HG02970 (cell line): ENCODE measurements around the gene FAM222A.

ENCODE experiments used
- ATAC-seq: cut with Tn5 transposase; IDR thresholded peaks from one replicate; pipeline ENCODE4 v1.9.1; 2021; ENCODE audit warnings: mild to moderate bottlenecking, moderate library complexity, moderate number of reproducible peaks; ENCODE audit not compliant: unreplicated experiment, low FRiP score

The FAM222A gene

GRCh38 chr12:109770104-109770860 is 56.7 kb downstream of the FAM222A start:
- no peak for ATAC-seq

- no peak for ATAC-seq
Observed at GRCh38 chr12:109770861-109771670, 57.4 kb downstream of the FAM222A start.

- ATAC-seq: no peak
Observed at GRCh38 chr12:109771746-109772621, 58.4 kb downstream of the FAM222A start.

- ATAC-seq: no peak
Observed at GRCh38 chr12:109772622-109773321, 59.1 kb downstream of the FAM222A start.

GRCh38 chr12:109773384-109774011 is 59.9 kb downstream of the FAM222A start:
- no peak for ATAC-seq

- ATAC-seq: no peak
Observed at GRCh38 chr12:109775172-109775881, 61.7 kb downstream of the FAM222A start.

- ATAC-seq: no peak
Observed at GRCh38 chr12:109776624-109777023, 63.0 kb downstream of the FAM222A start.

- no peak for ATAC-seq
Observed at GRCh38 chr12:109777544-109777943, 63.9 kb downstream of the FAM222A start.

GRCh38 chr12:109778684-109779083 is 65.1 kb downstream of the FAM222A start:
- ATAC-seq: no peak

GRCh38 chr12:109779382-109779781 is 65.8 kb downstream of the FAM222A start:
- ATAC-seq: no peak

- ATAC-seq: no peak
Observed at GRCh38 chr12:109781668-109782325, 68.2 kb downstream of the FAM222A start.

GRCh38 chr12:109782326-109782703 is 68.7 kb downstream of the FAM222A start:
- ATAC-seq: no peak

GRCh38 chr12:109783135-109783964 is 69.7 kb downstream of the FAM222A start:
- no peak for ATAC-seq

GRCh38 chr12:109783965-109784244 is 70.3 kb downstream of the FAM222A start:
- ATAC-seq: no peak

GRCh38 chr12:109785854-109786253 is 72.2 kb downstream of the FAM222A start:
- ATAC-seq: no peak

GRCh38 chr12:109786799-109787198 is 73.2 kb downstream of the FAM222A start:
- ATAC-seq: no peak

GRCh38 chr12:109789526-109790048 is 76.0 kb downstream of the FAM222A start:
- no peak for ATAC-seq

- ATAC-seq: no peak
Observed at GRCh38 chr12:109792992-109793391, 79.4 kb downstream of the FAM222A start.
